A549 (cell line): Measurements from ENCODE around the gene APLP2. TPM values are rescaled to one million over a fixed set of nuclear protein-coding genes. Genes with fewer than 3 reads are reported as not detected.

Experiments used
- ATAC-seq, 2 experiments: fragments of 200-7000 bp in 1 of 2; fragments of >200 bp in 1 of 2; cut with Nextera tagmentation in 1 of 2; cut with Tn5 transposase in 1 of 2; 3 replicates each; pipeline versions ENCODE4 v1.8.0 to v1.9.1; 2018 to 2020; ENCODE audit warnings: mild to moderate bottlenecking in 1 of 2, moderate library complexity in 1 of 2
- CTCF ChIA-PET: fragments of 300-600 bp; sonication (Branson Sonifier 250); formaldehyde crosslinking; extraction: SDS; loops from one replicate; lab custom pipeline; 2021; ENCODE audit warnings: antibody characterized with exemption, inconsistent platforms; lab: Yijun Ruan, JAX
- POLR2A ChIA-PET: fragments of 350-600 bp; formaldehyde crosslinking; extraction: SDS; loops from one replicate; lab custom pipeline; 2021; ENCODE audit warnings: antibody characterized with exemption, inconsistent platforms; lab: Yijun Ruan, JAX
- DNase-seq, 2 experiments: peaks; one replicate each; pipeline versions ENCODE4 v3.0.0 to v3.0.0-alpha.2; 2011 to 2016; ENCODE audit warnings: low read depth in 1 of 2, low spot score in 1 of 2
- FAIRE-seq: peaks from 2 replicates; lab custom pipeline; 2011; peaks lifted over from hg19 to GRCh38; lab: Jason Lieb, UNC
- H3K27ac ChIP-seq, 2 experiments: fragments of >200 bp; sonication (Bioruptor Twin); formaldehyde crosslinking; 3 replicates each; pipeline ENCODE4 v1.5.1; 2016 to 2017
- H3K4me1 ChIP-seq: fragments of >200 bp; sonication (Bioruptor Twin); formaldehyde crosslinking; 3 replicates; pipeline ENCODE4 v1.6.1; 2016
- H3K4me2 ChIP-seq: fragments of >200 bp; sonication (Bioruptor Twin); formaldehyde crosslinking; 3 replicates; pipeline ENCODE4 v1.6.1; 2016
- H3K4me3 ChIP-seq: fragments of >200 bp; sonication (Bioruptor Twin); formaldehyde crosslinking; 3 replicates; pipeline ENCODE4 v1.5.1; 2016
- H3K9me3 ChIP-seq: fragments of >200 bp; sonication (Bioruptor Twin); formaldehyde crosslinking; 3 replicates; pipeline ENCODE4 v1.6.1; 2016
- BHLHE40 ChIP-seq: IDR thresholded peaks from 2 replicates; pipeline ENCODE4 v1.6.1; 2012; ENCODE audit warnings: low read depth, low read length, inconsistent platforms
- CEBPB ChIP-seq, 2 experiments: fragments of >200 bp in 1 of 2; sonication (Bioruptor Twin) in 1 of 2; formaldehyde crosslinking in 1 of 2; IDR thresholded peaks; 2 replicates each; pipeline ENCODE4 v1.6.1; 2012 to 2016
- CTCF ChIP-seq: fragments of >200 bp; sonication (Bioruptor Twin); formaldehyde crosslinking; IDR thresholded peaks from 3 replicates; pipeline ENCODE4 v1.5.1; 2016
- FOSL2 ChIP-seq, 2 experiments: fragments of 450-650 bp in 1 of 2; fragments of >200 bp in 1 of 2; sonication (Bioruptor Twin) in 1 of 2; formaldehyde crosslinking; IDR thresholded peaks; 2 replicates each; pipeline versions ENCODE4 v1.5.0 to v1.6.1; 2016 to 2020; ENCODE audit warnings: mild to moderate bottlenecking in 1 of 2, moderate library complexity in 1 of 2
- FOXS1 ChIP-seq: fragments of 250-450 bp; sonication (Bioruptor Pico); IDR thresholded peaks from 2 replicates; pipeline ENCODE4 v1.5.0; 2020; ENCODE audit warnings: mild to moderate bottlenecking, moderate library complexity
- HDAC2 ChIP-seq: fragments of 200-600 bp; sonication (generic); IDR thresholded peaks from 2 replicates; pipeline ENCODE4 v1.6.1; 2016
- HOXA7 ChIP-seq: fragments of 250-450 bp; sonication (Bioruptor Pico); IDR thresholded peaks from 2 replicates; pipeline ENCODE4 v1.5.0; 2020; ENCODE audit warnings: mild to moderate bottlenecking, moderate library complexity
- HOXB13 ChIP-seq: fragments of 250-450 bp; sonication (Bioruptor Pico); IDR thresholded peaks from 2 replicates; pipeline ENCODE4 v1.5.0; 2020; ENCODE audit warnings: low read depth, mild to moderate bottlenecking, moderate library complexity
- KDM5A ChIP-seq: fragments of 200-600 bp; sonication (generic); IDR thresholded peaks from 2 replicates; pipeline ENCODE4 v1.6.1; 2016; ENCODE audit warnings: antibody characterized with exemption, mild to moderate bottlenecking
- MYC ChIP-seq: IDR thresholded peaks from 2 replicates; pipeline ENCODE4 v1.6.1; 2012; ENCODE audit warnings: mild to moderate bottlenecking, inconsistent platforms, low read length, improper control_type of control experiment, borderline replicate concordance
- NR3C1 ChIP-seq: fragments of >200 bp; sonication (Bioruptor Twin); formaldehyde crosslinking; IDR thresholded peaks from 3 replicates; pipeline ENCODE4 v1.6.1; 2017
- PHF8 ChIP-seq: fragments of 200-600 bp; sonication (generic); IDR thresholded peaks from 2 replicates; pipeline ENCODE4 v1.6.1; 2016; ENCODE audit warnings: low read depth, mild to moderate bottlenecking, antibody characterized with exemption, moderate library complexity, borderline replicate concordance
- POLR2AphosphoS2 ChIP-seq: conservative IDR thresholded peaks from 2 replicates; pipeline ENCODE4 v1.6.1; 2012; ENCODE audit warnings: low read length, improper control_type of control experiment, inconsistent platforms
- RAD21 ChIP-seq, 2 experiments: fragments of >200 bp in 1 of 2; sonication (Bioruptor Twin) in 1 of 2; formaldehyde crosslinking in 1 of 2; IDR thresholded peaks in 1 of 2; conservative IDR thresholded peaks in 1 of 2; 2 replicates in 1 of 2; 3 replicates in 1 of 2; pipeline ENCODE4 v1.6.1; 2012 to 2018; ENCODE audit warnings: inconsistent platforms in 1 of 2
- RARB ChIP-seq: fragments of 250-450 bp; sonication (Bioruptor Pico); IDR thresholded peaks from 2 replicates; pipeline ENCODE4 v1.8.0; 2021; ENCODE audit warnings: mild to moderate bottlenecking, moderate library complexity
- REST ChIP-seq: fragments of 200-600 bp; sonication (generic); IDR thresholded peaks from 2 replicates; pipeline ENCODE4 v1.6.1; 2016; ENCODE audit warnings: antibody characterized with exemption, mild to moderate bottlenecking, moderate library complexity
- RNF2 ChIP-seq: fragments of 200-600 bp; sonication (generic); IDR thresholded peaks from 2 replicates; pipeline ENCODE4 v1.6.1; 2016; ENCODE audit warnings: low read depth, mild to moderate bottlenecking, antibody characterized with exemption, moderate library complexity, borderline replicate concordance
- ZC3H11A ChIP-seq: fragments of 450-650 bp; IDR thresholded peaks from 2 replicates; pipeline ENCODE4 v1.6.1; 2014; ENCODE audit warnings: antibody characterized with exemption, mild to moderate bottlenecking
- WGBS: methylation state at CpG from one replicate; pipeline ENCODE4 v1.1.6; 2017; ENCODE audit errors: missing lambda C conversion rate; 5-methylcytosine and 5-hydroxymethylcytosine counted together
- polyA plus RNA-seq, 4 experiments: library from polyadenylated mRNA; depleted of rRNA in 3 of 4; stranded (reverse); fragments of >200 nt; fragmentation: RNase III in 1 of 4; extraction: RNeasy Plus Mini Kit Qiagen cat#74134 plus additional on column Dnase treatment in 1 of 4; gene quantifications; 2 replicates in 3 of 4; 3 replicates in 1 of 4; pipeline ENCODE4 v1.2.3, GENCODE V29; 2011 to 2017
- TF ChIP-seq, protein P1 (sequence below): IDR thresholded peaks from 2 replicates; pipeline ENCODE4 v1.6.1; 2012; ENCODE audit warnings: low read depth, borderline replicate concordance
- TF ChIP-seq, protein P2 (sequence below): fragments of 250-450 bp; sonication (Bioruptor Pico); IDR thresholded peaks from 2 replicates; pipeline ENCODE4 v1.5.0; 2021; ENCODE audit warnings: mild to moderate bottlenecking, moderate library complexity, borderline replicate concordance
- TF ChIP-seq, protein P3 (sequence below): IDR thresholded peaks from 2 replicates; pipeline ENCODE4 v1.6.1; 2012

The APLP2 gene
- polyA plus RNA-seq, 2 of the 4 experiments (the other 2 are of a cell fraction): 166 to 203 TPM

DNA sequence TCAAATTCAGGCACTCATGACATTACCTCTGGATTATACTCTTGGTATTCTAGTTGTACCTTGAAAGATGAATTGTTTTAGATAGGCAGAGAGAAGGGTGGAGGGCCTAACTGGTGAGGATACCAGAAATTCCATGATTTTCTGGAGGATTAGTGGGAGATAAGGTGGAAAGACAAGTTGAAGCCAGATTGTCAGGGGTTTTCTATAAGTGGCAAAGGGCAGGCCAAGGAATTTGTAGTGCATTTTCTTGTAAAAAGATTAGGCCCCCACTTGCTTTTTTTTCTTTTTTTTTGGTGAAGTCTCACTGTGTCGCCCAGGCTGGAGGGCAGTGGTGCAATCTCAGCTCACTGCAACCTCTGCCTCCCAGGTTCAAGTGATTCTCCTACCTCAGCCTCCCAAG, 38.6 kb upstream of the APLP2 start:
- POLR2A ChIA-PET: no interaction called here
- CTCF ChIA-PET: interaction anchor here (1.3 kb wide), 1 partner anchor 11 kb away, joined by 3 read pairs; no protein-coding TSS in a partner anchor

GRCh38 chr11:130031945-130032344, 37.7 kb upstream of the APLP2 start:
- Histone ChIP-seq H3K4me1 (peaks cover 10% of the 10 kb centered on the region; the same call in 1 of the 3 replicates), H3K27ac (no peak overlapping the region)
- no peak for ATAC-seq
- POLR2A ChIA-PET: no interaction called here
- CTCF ChIA-PET: interaction anchor here (1.3 kb wide), 1 partner anchor 10 kb away, joined by 3 read pairs; no protein-coding TSS in a partner anchor
- TF ChIP-seq POLR2AphosphoS2 (no peak), CEBPB (IDR thresholded peaks at IDR 0.05) (no peak)
- TF ChIP-seq, all 56 proteins: peak for 0
- FAIRE-seq (no peak), DNase-seq (no peak)
- H3K4me3 ChIP-seq: no peak overlapping the region
- no peaks in the 10 kb centered on the region for H3K9me3 ChIP-seq
- no peak overlapping the region for H3K4me2 ChIP-seq
- WGBS: 89% methylated on average over 2 of the region's 2 CpGs

More for the DNA sequence above, 38.6 kb upstream of the APLP2 start:
- ATAC-seq: no peak
- no peaks in the 10 kb centered on the region for H3K9me3 ChIP-seq
- no peak for FAIRE-seq
- TF ChIP-seq MYC: no peak
- TF ChIP-seq, protein P1, sequence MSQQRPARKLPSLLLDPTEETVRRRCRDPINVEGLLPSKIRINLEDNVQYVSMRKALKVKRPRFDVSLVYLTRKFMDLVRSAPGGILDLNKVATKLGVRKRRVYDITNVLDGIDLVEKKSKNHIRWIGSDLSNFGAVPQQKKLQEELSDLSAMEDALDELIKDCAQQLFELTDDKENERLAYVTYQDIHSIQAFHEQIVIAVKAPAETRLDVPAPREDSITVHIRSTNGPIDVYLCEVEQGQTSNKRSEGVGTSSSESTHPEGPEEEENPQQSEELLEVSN: no peak
- TF ChIP-seq HDAC2: no peak
- TF ChIP-seq REST: no peak
- no peak for TF ChIP-seq FOSL2 (IDR thresholded peaks at IDR 0.05)
- no peak for TF ChIP-seq FOSL2 (CRISPR knock-in tag; IDR thresholded peaks at IDR 0.05)
- no peak for TF ChIP-seq RAD21 (conservative IDR thresholded peaks at IDR 0.05 in 1 of 2, IDR thresholded peaks at IDR 0.05 in 1 of 2)
- no peak for TF ChIP-seq CTCF
- no peak for TF ChIP-seq KDM5A
- no peak for TF ChIP-seq ZC3H11A
- TF ChIP-seq CEBPB (IDR thresholded peaks at IDR 0.05): no peak
- no peak for TF ChIP-seq RARB
- no peak for DNase-seq
- H3K4me3 ChIP-seq: no peak overlapping the region
- 94% methylated on average over 1 of the region's 1 CpG for WGBS
- H3K4me1 ChIP-seq: peaks cover 10% of the 10 kb centered on the region; the same call in 1 of the 3 replicates
- H3K27ac ChIP-seq: no peak overlapping the region
- H3K4me2 ChIP-seq: no peak overlapping the region

DNA sequence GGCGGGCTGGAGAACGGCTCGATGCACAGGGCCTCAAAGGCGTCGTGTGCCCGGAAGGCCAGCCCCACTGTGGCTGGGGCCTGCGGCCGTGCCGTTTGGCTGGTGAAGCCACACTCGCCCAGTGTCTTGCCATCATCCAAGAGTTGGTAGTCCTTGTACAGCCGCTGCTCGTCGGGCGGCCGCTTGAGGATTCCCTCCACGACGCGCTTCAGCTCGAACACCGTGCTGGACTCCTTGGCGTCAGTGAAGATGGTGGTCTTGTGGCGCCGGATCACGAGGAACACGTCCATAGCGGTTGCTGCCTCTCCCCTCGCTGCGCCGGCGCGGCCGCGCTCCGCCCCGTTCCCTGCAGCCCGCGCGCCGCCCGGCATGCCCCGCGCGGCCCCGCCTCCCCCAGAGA, 36.8 kb upstream of the APLP2 start:
- 92% methylated on average over 27 of the region's 44 CpGs for WGBS
- Histone ChIP-seq H3K27ac (no peak overlapping the region), H3K9me3 (no peaks in the 10 kb centered on the region), H3K4me1 (peaks cover 10% of the 10 kb centered on the region; the same call in 1 of the 3 replicates), H3K4me2 (no peak overlapping the region)
- ChIA-PET POLR2A (no interaction called here), CTCF (interaction anchor here (0.6 kb wide), 1 partner anchor 52 kb away, joined by 3 read pairs; no protein-coding TSS in a partner anchor)
- DNase-seq (no peak), FAIRE-seq (no peak), ATAC-seq (no peak)
- no peak for TF ChIP-seq PHF8
- TF ChIP-seq, protein P2, sequence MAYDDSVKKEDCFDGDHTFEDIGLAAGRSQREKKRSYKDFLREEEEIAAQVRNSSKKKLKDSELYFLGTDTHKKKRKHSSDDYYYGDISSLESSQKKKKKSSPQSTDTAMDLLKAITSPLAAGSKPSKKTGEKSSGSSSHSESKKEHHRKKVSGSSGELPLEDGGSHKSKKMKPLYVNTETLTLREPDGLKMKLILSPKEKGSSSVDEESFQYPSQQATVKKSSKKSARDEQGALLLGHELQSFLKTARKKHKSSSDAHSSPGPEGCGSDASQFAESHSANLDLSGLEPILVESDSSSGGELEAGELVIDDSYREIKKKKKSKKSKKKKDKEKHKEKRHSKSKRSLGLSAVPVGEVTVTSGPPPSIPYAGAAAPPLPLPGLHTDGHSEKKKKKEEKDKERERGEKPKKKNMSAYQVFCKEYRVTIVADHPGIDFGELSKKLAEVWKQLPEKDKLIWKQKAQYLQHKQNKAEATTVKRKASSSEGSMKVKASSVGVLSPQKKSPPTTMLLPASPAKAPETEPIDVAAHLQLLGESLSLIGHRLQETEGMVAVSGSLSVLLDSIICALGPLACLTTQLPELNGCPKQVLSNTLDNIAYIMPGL (CRISPR knock-in tag): no peak
- no peak for TF ChIP-seq FOXS1
- TF ChIP-seq BHLHE40: no peak
- no peak for TF ChIP-seq NR3C1
- no peak for TF ChIP-seq HOXB13 (CRISPR knock-in tag)
- TF ChIP-seq, protein P3, sequence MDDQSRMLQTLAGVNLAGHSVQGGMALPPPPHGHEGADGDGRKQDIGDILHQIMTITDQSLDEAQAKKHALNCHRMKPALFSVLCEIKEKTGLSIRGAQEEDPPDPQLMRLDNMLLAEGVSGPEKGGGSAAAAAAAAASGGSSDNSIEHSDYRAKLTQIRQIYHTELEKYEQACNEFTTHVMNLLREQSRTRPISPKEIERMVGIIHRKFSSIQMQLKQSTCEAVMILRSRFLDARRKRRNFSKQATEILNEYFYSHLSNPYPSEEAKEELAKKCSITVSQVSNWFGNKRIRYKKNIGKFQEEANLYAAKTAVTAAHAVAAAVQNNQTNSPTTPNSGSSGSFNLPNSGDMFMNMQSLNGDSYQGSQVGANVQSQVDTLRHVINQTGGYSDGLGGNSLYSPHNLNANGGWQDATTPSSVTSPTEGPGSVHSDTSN: no peak
- no peak for TF ChIP-seq RNF2
- TF ChIP-seq RARB: no peak
- TF ChIP-seq HOXA7 (CRISPR knock-in tag): no peak
- TF ChIP-seq, all 56 proteins: peak for 0
- H3K4me3 ChIP-seq: no peak overlapping the region
